Measurements from ENCODE around the gene DNPEP. TPM values are rescaled to one million over a fixed set of nuclear protein-coding genes. Genes with fewer than 3 reads are reported as not detected.

Gene DNPEP
- total RNA-seq, result 10 to 100 TPM; 61.5 to 71.0 TPM

GRCh38 chr2:219387306-219388120, at the start of gene DNPEP:
TSS of gene DNPEP (minus strand) at chr2:219387912. CDS start at chr2:219387794, 118 bp downstream.
- peak; percentile 66 to 69 for ATAC-seq (replicated peaks in 1 of 2)

GRCh38 chr2:219437141-219437540, 49.4 kb upstream of the DNPEP start:
- H3K4me1 Mint-ChIP-seq (ENCODE audit: low read depth), result peaks cover 10% of the 10 kb centered on the region
- no peak overlapping the region for H3K27ac Mint-ChIP-seq
- peaks cover 17% of the 10 kb centered on the region for H3K27me3 Mint-ChIP-seq (ENCODE audit: low read depth)
- H3K9me3 Mint-ChIP-seq, result no peaks in the 10 kb centered on the region
- no peak overlapping the region for H3K4me3 Mint-ChIP-seq
- DNase-seq, result no peak
- no peak for ATAC-seq (replicated peaks in 1 of 2)
- H3K36me3 Mint-ChIP-seq (ENCODE audit: insufficient read depth in 2 of 2), result no peaks in the 10 kb centered on the region

More at GRCh38 chr2:219387306-219388120, at the start of gene DNPEP:
- Mint-ChIP-seq H3K9me3 (no peaks in the 10 kb centered on the region), H3K4me3 (peak within 1 kb of the TSS; percentile 90 to 93), H3K36me3 (ENCODE audit: insufficient read depth in 2 of 2) (peaks cover 0 to 7% of the 10 kb centered on the region in 2 donors), H3K27me3 (ENCODE audit: low read depth) (no peaks in the 10 kb centered on the region), H3K27ac (peak within 1 kb of the TSS; percentile 94), H3K4me1 (ENCODE audit: low read depth) (peaks cover 22% of the 10 kb centered on the region)
- DNase-seq, result peak; percentile 93 to 96

DNA sequence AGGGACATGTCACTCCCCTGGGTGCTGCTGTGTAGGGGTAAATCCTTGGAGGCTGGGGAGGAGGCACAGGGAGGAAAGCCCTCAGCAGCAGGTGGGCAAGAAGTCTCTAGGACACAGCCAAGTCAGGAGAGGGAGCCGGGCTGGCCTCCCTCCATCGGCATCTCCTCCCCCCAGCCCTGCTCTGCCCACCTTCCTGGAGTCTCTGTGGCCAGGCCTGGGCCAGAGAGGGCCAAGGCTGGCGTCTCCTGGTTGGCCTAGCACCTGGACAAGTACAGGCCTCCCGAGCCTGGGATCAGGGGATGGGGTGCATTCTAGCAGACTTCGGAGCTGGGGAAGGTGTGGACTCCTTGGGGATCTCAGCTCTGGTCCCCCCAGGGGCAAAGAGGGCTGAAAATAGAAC, 48.8 kb upstream of the DNPEP start:
- Mint-ChIP-seq H3K27ac (no peak overlapping the region), H3K9me3 (no peaks in the 10 kb centered on the region), H3K36me3 (ENCODE audit: insufficient read depth in 2 of 2) (no peaks in the 10 kb centered on the region), H3K4me3 (no peak overlapping the region), H3K27me3 (ENCODE audit: low read depth) (peaks cover 16% of the 10 kb centered on the region), H3K4me1 (ENCODE audit: low read depth) (peaks cover 9% of the 10 kb centered on the region)
- ATAC-seq (replicated peaks in 1 of 2) (no peak), DNase-seq (no peak)

DNA sequence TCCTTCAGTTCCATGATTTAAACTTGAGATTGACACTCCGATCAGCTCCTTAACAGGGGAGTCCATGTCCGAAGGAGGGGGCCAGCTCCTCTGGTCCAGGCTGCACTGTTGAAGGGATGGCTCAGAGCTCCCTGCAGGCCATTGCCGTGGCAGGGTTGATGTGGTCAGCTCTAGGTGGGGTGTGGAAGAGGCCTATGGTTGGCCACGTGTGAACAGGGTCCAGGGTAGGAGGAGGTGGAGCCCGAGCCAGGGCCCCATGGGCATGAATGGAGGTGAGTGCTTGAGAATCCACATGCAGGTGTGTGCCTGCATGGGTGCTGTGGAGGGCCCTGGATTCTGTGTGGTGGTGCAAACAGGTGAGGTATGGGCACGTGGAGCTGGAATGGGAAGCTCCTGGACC, 48.0 kb upstream of the DNPEP start:
- DNase-seq (no peak), ATAC-seq (replicated peaks in 1 of 2) (no peak)
- H3K27me3 Mint-ChIP-seq (ENCODE audit: low read depth), result peaks cover 8% of the 10 kb centered on the region
- no peak overlapping the region for H3K27ac Mint-ChIP-seq
- H3K4me3 Mint-ChIP-seq, result no peak overlapping the region
- H3K9me3 Mint-ChIP-seq, result no peaks in the 10 kb centered on the region
- no peaks in the 10 kb centered on the region for H3K36me3 Mint-ChIP-seq (ENCODE audit: insufficient read depth in 2 of 2)
- peaks cover under 1% of the 10 kb centered on the region for H3K4me1 Mint-ChIP-seq (ENCODE audit: low read depth)

- Mint-ChIP-seq H3K4me1 (ENCODE audit: low read depth) (no peaks in the 10 kb centered on the region), H3K27me3 (ENCODE audit: low read depth) (peaks cover 6% of the 10 kb centered on the region), H3K4me3 (no peak within 1 kb of the TSS), H3K9me3 (no peaks in the 10 kb centered on the region), H3K36me3 (ENCODE audit: insufficient read depth in 2 of 2) (no peaks in the 10 kb centered on the region), H3K27ac (no peak within 1 kb of the TSS)
- DNase-seq, result no peak
- peak; percentile 28 to 35 for ATAC-seq (replicated peaks in 1 of 2)
These were observed 47.2 kb upstream of the DNPEP start, which contains the start of gene SPEG for GRCh38 chr2:219434718-219435525. TSS of gene SPEG (plus strand) at chr2:219434843. CDS start at chr2:219434978, 135 bp downstream.

GRCh38 chr2:219434468-219434717, 46.7 kb upstream of the DNPEP start:
- H3K9me3 Mint-ChIP-seq, result no peaks in the 10 kb centered on the region
- ATAC-seq (replicated peaks in 1 of 2) (no peak), DNase-seq (no peak)
- no peaks in the 10 kb centered on the region for H3K4me1 Mint-ChIP-seq (ENCODE audit: low read depth)
- H3K36me3 Mint-ChIP-seq (ENCODE audit: insufficient read depth in 2 of 2), result no peaks in the 10 kb centered on the region
- no peak overlapping the region for H3K27ac Mint-ChIP-seq
- no peak overlapping the region for H3K4me3 Mint-ChIP-seq
- H3K27me3 Mint-ChIP-seq (ENCODE audit: low read depth), result peaks cover 6% of the 10 kb centered on the region

- Mint-ChIP-seq H3K4me1 (ENCODE audit: low read depth) (no peaks in the 10 kb centered on the region), H3K36me3 (ENCODE audit: insufficient read depth in 2 of 2) (no peaks in the 10 kb centered on the region), H3K27ac (no peak overlapping the region), H3K9me3 (no peaks in the 10 kb centered on the region), H3K27me3 (ENCODE audit: low read depth) (peaks cover 6% of the 10 kb centered on the region), H3K4me3 (no peak overlapping the region)
- ATAC-seq (replicated peaks in 1 of 2) (peak; percentile 51 to 58), DNase-seq (peak; percentile 44 to 56)
These were observed 46.2 kb upstream of the DNPEP start for GRCh38 chr2:219433666-219434467.

- Mint-ChIP-seq H3K27me3 (ENCODE audit: low read depth) (peaks cover 11% of the 10 kb centered on the region), H3K27ac (no peak overlapping the region), H3K4me1 (ENCODE audit: low read depth) (no peaks in the 10 kb centered on the region), H3K9me3 (no peaks in the 10 kb centered on the region), H3K36me3 (ENCODE audit: insufficient read depth in 2 of 2) (no peaks in the 10 kb centered on the region), H3K4me3 (no peak overlapping the region)
- DNase-seq, result no peak
- peak in 1 of 2 donors; percentile 58 for ATAC-seq (replicated peaks in 1 of 2)
These were observed 43.2 kb upstream of the DNPEP start for GRCh38 chr2:219430633-219431615.

DNA sequence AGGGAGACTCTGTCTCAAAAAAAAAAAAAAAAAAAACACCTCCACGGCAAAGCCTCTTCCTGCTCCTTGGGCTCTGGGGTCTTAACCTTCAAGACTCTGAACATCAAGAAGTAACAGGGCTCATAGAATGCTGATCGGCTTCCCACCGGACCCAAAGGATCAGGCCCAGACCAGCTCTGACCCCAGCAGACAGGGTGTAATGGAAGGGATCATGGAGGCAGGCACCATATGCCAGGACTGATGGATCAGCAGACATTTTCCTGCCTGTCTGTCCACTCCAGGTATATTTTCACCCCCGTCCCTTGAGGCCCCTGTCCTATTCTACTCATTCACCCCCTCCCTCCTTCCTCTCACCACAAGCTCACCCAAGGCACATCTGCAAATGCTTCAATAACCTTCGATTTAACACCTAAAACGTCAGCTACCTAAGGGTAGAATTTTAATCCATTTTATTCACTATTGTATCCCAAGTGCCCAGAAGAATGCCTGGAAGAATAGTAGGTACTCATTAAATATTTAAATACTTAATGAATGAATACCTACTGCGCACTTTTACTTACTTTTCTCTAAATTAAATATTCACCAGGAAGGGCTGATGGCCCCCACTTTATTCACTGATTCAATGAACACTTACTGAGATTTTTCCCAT, 42.4 kb upstream of the DNPEP start:
- Mint-ChIP-seq H3K27ac (no peak overlapping the region), H3K27me3 (ENCODE audit: low read depth) (peaks cover 11% of the 10 kb centered on the region), H3K4me3 (no peak overlapping the region), H3K4me1 (ENCODE audit: low read depth) (no peaks in the 10 kb centered on the region), H3K36me3 (ENCODE audit: insufficient read depth in 2 of 2) (no peaks in the 10 kb centered on the region), H3K9me3 (no peaks in the 10 kb centered on the region)
- DNase-seq (no peak), ATAC-seq (replicated peaks in 1 of 2) (no peak)

DNA sequence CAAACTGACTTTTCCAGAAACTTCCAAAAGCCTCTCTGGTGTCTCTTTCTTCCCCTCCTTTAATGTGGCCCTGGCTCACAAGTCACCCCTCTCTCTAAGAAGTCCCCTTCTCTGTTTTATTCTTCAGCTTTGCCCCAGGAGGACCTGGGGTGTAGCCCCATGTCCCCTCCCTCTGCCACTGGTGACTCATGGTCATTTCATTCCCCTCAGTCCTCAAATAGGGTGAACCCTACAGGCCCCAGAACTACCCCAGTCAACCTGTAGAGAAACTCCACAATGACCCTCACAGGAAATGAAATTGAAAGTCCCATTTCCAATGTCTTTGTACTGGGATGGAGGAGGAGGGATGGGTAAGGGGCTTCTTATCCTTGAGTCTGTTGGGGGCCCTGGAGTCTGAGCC, 40.8 kb upstream of the DNPEP start:
- H3K27me3 Mint-ChIP-seq (ENCODE audit: low read depth), result peaks cover 5% of the 10 kb centered on the region
- H3K36me3 Mint-ChIP-seq (ENCODE audit: insufficient read depth in 2 of 2), result no peaks in the 10 kb centered on the region
- DNase-seq (no peak), ATAC-seq (replicated peaks in 1 of 2) (no peak)
- no peak overlapping the region for H3K27ac Mint-ChIP-seq
- H3K4me3 Mint-ChIP-seq, result no peak overlapping the region
- H3K9me3 Mint-ChIP-seq, result no peaks in the 10 kb centered on the region
- H3K4me1 Mint-ChIP-seq (ENCODE audit: low read depth), result no peaks in the 10 kb centered on the region

GRCh38 chr2:219426534-219427136, 38.9 kb upstream of the DNPEP start:
- Mint-ChIP-seq H3K27me3 (ENCODE audit: low read depth) (peaks cover 5% of the 10 kb centered on the region), H3K4me1 (ENCODE audit: low read depth) (no peaks in the 10 kb centered on the region)
- no peak for DNase-seq

More at GRCh38 chr2:219426534-219427136, 38.9 kb upstream of the DNPEP start:
- H3K27ac Mint-ChIP-seq, result no peak overlapping the region
- ATAC-seq (replicated peaks in 1 of 2), result no peak
- no peaks in the 10 kb centered on the region for H3K36me3 Mint-ChIP-seq (ENCODE audit: insufficient read depth in 2 of 2)
- no peaks in the 10 kb centered on the region for H3K9me3 Mint-ChIP-seq
- no peak overlapping the region for H3K4me3 Mint-ChIP-seq

All from activated T-cell treated with anti-CD3 and anti-CD28 coated beads, Interleukin-2, amount 50 U/mL, for 72 hours (primary cell).